IMR-90 (cell line): ENCODE data around the gene PGC. TPM values are rescaled to one million over a fixed set of nuclear protein-coding genes. Genes with fewer than 3 reads are reported as not detected.

Source experiments
- ATAC-seq: fragments of 200-7000 bp; cut with Tn5 transposase; 2 replicates; pipeline ENCODE4 v1.9.1; 2020; ENCODE audit warnings: low read depth, mild to moderate bottlenecking, moderate library complexity
- BruUV-seq: library from RNA; stranded (reverse); fragments of 400-500 nt; replicated peaks from 2 replicates; lab custom pipeline; 2021; lab: Mats Ljungman, UMichigan
- CTCF ChIA-PET: fragments of 300-600 bp; formaldehyde crosslinking; extraction: SDS; loops from one replicate; lab custom pipeline; 2021; ENCODE audit warnings: antibody characterized with exemption; lab: Yijun Ruan, JAX
- POLR2A ChIA-PET: fragments of 300-600 bp; sonication (Branson Sonifier 250); formaldehyde crosslinking; loops from one replicate; lab custom pipeline; 2022; ENCODE audit warnings: antibody characterized with exemption; ENCODE audit not compliant: unreplicated experiment; lab: Charles Lee
- DNase-seq: peaks from one replicate; pipeline ENCODE4 v3.0.0; 2013
- H2AFZ ChIP-seq: replicated peaks from 2 replicates; pipeline ENCODE3; 2013; ENCODE audit warnings: low read length, mild to moderate bottlenecking; ENCODE audit not compliant: poor library complexity
- H2AK5ac ChIP-seq: 2 replicates; pipeline ENCODE4 v1.6.1; 2013; ENCODE audit warnings: low read depth, low read length, inconsistent platforms
- H2AK9ac ChIP-seq: replicated peaks from 2 replicates; pipeline ENCODE3; 2013; ENCODE audit warnings: mild to moderate bottlenecking, low read depth, low read length, moderate library complexity; ENCODE audit not compliant: poor library complexity
- H2BK120ac ChIP-seq: 2 replicates; pipeline ENCODE4 v1.6.1; 2013; ENCODE audit warnings: low read depth, low read length, inconsistent platforms
- H2BK15ac ChIP-seq: 3 replicates; pipeline ENCODE4 v1.6.1; 2013; ENCODE audit warnings: low read depth, low read length, inconsistent platforms
- H2BK20ac ChIP-seq: 2 replicates; pipeline ENCODE4 v1.6.1; 2013; ENCODE audit warnings: low read depth, mild to moderate bottlenecking, inconsistent platforms, low read length, moderate library complexity
- H2BK5ac ChIP-seq: 2 replicates; pipeline ENCODE4 v1.6.1; 2013; ENCODE audit warnings: mild to moderate bottlenecking, low read depth, low read length, inconsistent platforms; ENCODE audit not compliant: poor library complexity, severe bottlenecking
- H3K14ac ChIP-seq: replicated peaks from 2 replicates; pipeline ENCODE4 v1.6.1; 2013; ENCODE audit warnings: low read depth, low read length, inconsistent platforms
- H3K18ac ChIP-seq: 2 replicates; pipeline ENCODE4 v1.6.1; 2013; ENCODE audit warnings: low read depth, low read length, control low read depth
- H3K23ac ChIP-seq: 2 replicates; pipeline ENCODE4 v1.6.1; 2013; ENCODE audit warnings: low read depth, low read length, inconsistent platforms
- H3K27ac ChIP-seq: 2 replicates; pipeline ENCODE4 v1.5.1; 2013; ENCODE audit warnings: mild to moderate bottlenecking, control low read depth, low read length; ENCODE audit not compliant: insufficient read depth
- H3K27me3 ChIP-seq: 2 replicates; pipeline ENCODE4 v1.6.1; 2013; ENCODE audit warnings: low read length; ENCODE audit not compliant: control insufficient read depth, insufficient read depth
- H3K36me3 ChIP-seq: 2 replicates; pipeline ENCODE4 v1.6.1; 2013; ENCODE audit warnings: low read length, mixed read lengths; ENCODE audit not compliant: control insufficient read depth, insufficient read depth
- H3K4ac ChIP-seq: 2 replicates; pipeline ENCODE4 v1.6.1; 2013; ENCODE audit warnings: low read depth, low read length, inconsistent platforms
- H3K4me1 ChIP-seq: 2 replicates; pipeline ENCODE4 v1.6.1; 2013; ENCODE audit warnings: low read length, mixed read lengths; ENCODE audit not compliant: control insufficient read depth, insufficient read depth
- H3K4me2 ChIP-seq: 2 replicates; pipeline ENCODE4 v1.6.1; 2013; ENCODE audit warnings: low read depth, mild to moderate bottlenecking, control low read depth, low read length, moderate library complexity
- H3K4me3 ChIP-seq: 2 replicates; pipeline ENCODE4 v1.5.1; 2013; ENCODE audit warnings: low read depth, mild to moderate bottlenecking, control low read depth, low read length, moderate library complexity; ENCODE audit not compliant: insufficient read depth
- H3K56ac ChIP-seq: 2 replicates; pipeline ENCODE4 v1.6.1; 2013; ENCODE audit warnings: low read length, inconsistent platforms; ENCODE audit not compliant: insufficient read depth; ENCODE audit errors: extremely low read depth
- H3K79me1 ChIP-seq, 2 experiments: 2 replicates each; pipeline ENCODE4 v1.6.1; 2013; ENCODE audit warnings: low read length in 2 of 2, inconsistent platforms in 1 of 2, low read depth in 1 of 2
- H3K9ac ChIP-seq: 2 replicates; pipeline ENCODE4 v1.6.1; 2013; ENCODE audit warnings: low read depth, low read length, control low read depth
- H3K9me1 ChIP-seq: 2 replicates; pipeline ENCODE4 v1.6.1; 2013; ENCODE audit warnings: low read length, inconsistent platforms; ENCODE audit not compliant: insufficient read depth
- H3K9me3 ChIP-seq: 2 replicates; pipeline ENCODE4 v1.6.1; 2013; ENCODE audit warnings: low read length; ENCODE audit not compliant: control insufficient read depth, insufficient read depth
- H4K20me1 ChIP-seq: 2 replicates; pipeline ENCODE4 v1.6.1; 2013; ENCODE audit warnings: low read length, inconsistent platforms; ENCODE audit not compliant: insufficient read depth
- H4K5ac ChIP-seq: 2 replicates; pipeline ENCODE4 v1.6.1; 2013; ENCODE audit warnings: mild to moderate bottlenecking, low read depth, low read length, control low read depth
- H4K8ac ChIP-seq, 2 experiments: 2 replicates each; pipeline ENCODE4 v1.6.1; 2013; ENCODE audit warnings: low read depth in 2 of 2, low read length in 2 of 2, control low read depth in 1 of 2, inconsistent platforms in 1 of 2
- H4K91ac ChIP-seq: 2 replicates; pipeline ENCODE4 v1.6.1; 2013; ENCODE audit warnings: low read depth, low read length, inconsistent platforms; ENCODE audit not compliant: insufficient read depth
- BHLHE40 ChIP-seq: fragments of 150-350 bp; IDR thresholded peaks from 2 replicates; pipeline ENCODE4 v1.6.1; 2016; ENCODE audit warnings: mild to moderate bottlenecking, low read depth, low read length
- CEBPB ChIP-seq: IDR thresholded peaks from 2 replicates; pipeline ENCODE4 v1.6.1; 2012; ENCODE audit warnings: low read depth, low read length, improper control_type of control experiment
- FOS ChIP-seq: fragments of 150-350 bp; IDR thresholded peaks from 2 replicates; pipeline ENCODE4 v1.6.1; 2016; ENCODE audit warnings: low read depth, low read length
- MAFK ChIP-seq: IDR thresholded peaks from 2 replicates; pipeline ENCODE4 v1.6.1; 2012; ENCODE audit warnings: low read depth, low read length, improper control_type of control experiment
- MAZ ChIP-seq: IDR thresholded peaks from 2 replicates; pipeline ENCODE4 v1.6.1; 2012; ENCODE audit warnings: low read depth, mild to moderate bottlenecking, low read length, improper control_type of control experiment, moderate library complexity, borderline replicate concordance
- NFE2L2 ChIP-seq: fragments of 150-350 bp; IDR thresholded peaks from 2 replicates; pipeline ENCODE4 v1.6.1; 2016; ENCODE audit warnings: low read depth, mild to moderate bottlenecking, low read length
- POLR2A ChIP-seq: IDR thresholded peaks from 2 replicates; pipeline ENCODE4 v1.6.1; 2012; ENCODE audit warnings: mild to moderate bottlenecking, low read depth, low read length
- RAD21 ChIP-seq: IDR thresholded peaks from 2 replicates; pipeline ENCODE4 v1.6.1; 2012; ENCODE audit warnings: low read length, improper control_type of control experiment
- RCOR1 ChIP-seq: IDR thresholded peaks from 2 replicates; pipeline ENCODE4 v1.6.1; 2012; ENCODE audit warnings: mild to moderate bottlenecking, low read length, improper control_type of control experiment; ENCODE audit not compliant: insufficient replicate concordance
- RFX5 ChIP-seq: IDR thresholded peaks from 2 replicates; pipeline ENCODE4 v1.8.0; 2012; ENCODE audit warnings: low read depth, mild to moderate bottlenecking, low read length, moderate library complexity
- SMC3 ChIP-seq: fragments of 150-350 bp; IDR thresholded peaks from 2 replicates; pipeline ENCODE4 v1.6.1; 2016; ENCODE audit warnings: low read depth, mild to moderate bottlenecking, antibody characterized with exemption, low read length, moderate library complexity
- WGBS, 2 experiments: methylation state at CpG; one replicate each; pipeline versions ENCODE4 v1.1.5 to v1.1.7; 2013; ENCODE audit warnings: missing lambda C conversion rate in 2 of 2; ENCODE audit not compliant: insufficient read length in 1 of 2; ENCODE audit errors: extremely low coverage in 2 of 2; 5-methylcytosine and 5-hydroxymethylcytosine counted together
- dilution Hi-C: fragments of 300-500 bp; cut with HindIII; formaldehyde crosslinking; loops from one replicate; pipeline ENCODE4 v1.14.3; 2018; ENCODE audit warnings: low sequenced_read_pairs; ENCODE audit not compliant: unreplicated experiment
- in situ Hi-C: fragments of 300-500 bp; cut with MboI; formaldehyde crosslinking; loops from 3 replicates; pipeline ENCODE4 v1.14.3; 2019; ENCODE audit warnings: low sequenced_read_pairs, inconsistent platforms, mixed read lengths
- intact Hi-C: fragments of 100-400 bp; cut with micrococcal nuclease; formaldehyde crosslinking; loops from 2 replicates; pipeline ENCODE4 v1.10.0; 2022
- polyA plus RNA-seq, 3 experiments: library from polyadenylated mRNA; depleted of rRNA; stranded (reverse); fragments of >200 nt; gene quantifications; 2 replicates each; pipeline ENCODE4 v1.2.3, GENCODE V29; 2012; ENCODE audit warnings: low replicate concordance in 1 of 3
- total RNA-seq: library from RNA; depleted of rRNA; stranded (reverse); fragments of >200 nt; gene quantifications from 2 replicates; pipeline ENCODE4 v1.2.3, GENCODE V29; 2012
- TF ChIP-seq, protein P1 (sequence below): fragments of 150-350 bp; IDR thresholded peaks from 2 replicates; pipeline ENCODE4 v1.6.1; 2017; ENCODE audit warnings: mild to moderate bottlenecking, antibody characterized with exemption, low read length, low read depth
- TF ChIP-seq, protein P2 (sequence below): fragments of 150-350 bp; IDR thresholded peaks from 2 replicates; pipeline ENCODE4 v1.6.1; 2016; ENCODE audit warnings: low read depth, mild to moderate bottlenecking, low read length, moderate library complexity, borderline replicate concordance
- TF ChIP-seq, protein P3 (sequence below): conservative IDR thresholded peaks from 2 replicates; pipeline ENCODE4 v1.5.1; 2012; ENCODE audit warnings: mild to moderate bottlenecking, low read depth, low read length, improper control_type of control experiment

Gene PGC
- total and polyA plus RNA-seq, 2 of the 4 experiments (the other 2 are of a cell fraction) = not detected

DNA sequence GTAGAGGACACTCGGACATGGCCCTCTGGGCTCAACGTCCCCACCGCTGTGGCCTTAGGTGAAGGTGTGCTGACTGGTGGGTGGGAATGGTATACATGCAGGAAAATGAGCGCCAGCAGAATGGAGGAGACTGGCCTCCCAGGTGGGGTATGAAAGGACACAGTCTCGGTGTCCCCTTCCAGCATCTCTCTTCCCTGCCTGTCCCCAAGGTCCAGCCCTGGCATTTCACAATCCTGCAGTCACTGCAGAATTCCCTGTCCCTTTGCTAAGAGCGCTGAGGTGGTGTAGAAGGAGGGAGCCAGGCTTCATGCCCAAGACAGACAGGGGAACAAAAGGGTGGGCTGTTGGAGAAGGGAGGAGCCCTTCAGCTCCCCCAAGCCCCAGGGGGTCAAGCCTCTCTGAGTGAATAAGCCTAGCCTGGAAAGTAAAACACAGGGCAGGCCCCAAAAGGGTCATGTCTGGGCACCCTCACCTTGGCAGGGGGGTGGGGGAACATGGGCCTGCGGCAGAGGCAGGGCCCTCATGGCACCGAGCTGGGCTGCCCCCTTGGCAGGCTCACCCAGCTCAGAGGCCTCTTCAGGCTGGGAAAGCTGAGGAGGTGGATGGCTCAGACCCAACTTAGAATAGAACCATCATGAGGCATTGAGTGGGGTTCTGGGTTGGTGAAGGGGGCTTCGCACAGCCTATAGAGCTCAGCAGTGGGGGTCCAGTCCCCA lies 35.7 kb downstream of the PGC start:
- Histone ChIP-seq H2AFZ (no peak overlapping the region), H2AK5ac (no peak overlapping the region), H2BK20ac (no peak overlapping the region), H3K27me3 (no peaks in the 10 kb centered on the region), H3K27ac (no peak overlapping the region), H3K9me1 (peaks cover 11% of the 10 kb centered on the region), H3K4me1 (peaks cover 21% of the 10 kb centered on the region), H2BK120ac (no peak overlapping the region), H4K91ac (no peak overlapping the region), H3K36me3 (no peaks in the 10 kb centered on the region), H4K5ac (no peak overlapping the region), H3K4me3 (no peak overlapping the region), H3K14ac (no peak overlapping the region), H3K56ac (no peak overlapping the region), H3K23ac (no peak overlapping the region), H4K8ac (no peak overlapping the region), H2BK5ac (no peak overlapping the region), H3K4me2 (no peak overlapping the region), H2AK9ac (no peak overlapping the region), H3K79me1 (no peaks in the 10 kb centered on the region; a peak in 2 of 4 replicates), H3K9me3 (no peaks in the 10 kb centered on the region), H2BK15ac (no peak overlapping the region), H4K20me1 (peaks cover 8% of the 10 kb centered on the region; the same call in 1 of the 2 replicates), H3K4ac (no peak overlapping the region), H3K18ac (no peak overlapping the region), H3K9ac (no peak overlapping the region)
- in situ Hi-C loops (no loop called here), dilution Hi-C loops (no loop called here), intact Hi-C loops (no loop called here)
- ChIA-PET CTCF (no interaction called here), POLR2A (no interaction called here)
- no TSS peak for BruUV-seq
- DNase-seq (no peak), ATAC-seq (no peak)
- no CpG with 5 or more reads among the region's 9 CpGs for WGBS, 2 experiments
- no peak for TF ChIP-seq BHLHE40
- TF ChIP-seq NFE2L2 = no peak
- TF ChIP-seq, protein P1, sequence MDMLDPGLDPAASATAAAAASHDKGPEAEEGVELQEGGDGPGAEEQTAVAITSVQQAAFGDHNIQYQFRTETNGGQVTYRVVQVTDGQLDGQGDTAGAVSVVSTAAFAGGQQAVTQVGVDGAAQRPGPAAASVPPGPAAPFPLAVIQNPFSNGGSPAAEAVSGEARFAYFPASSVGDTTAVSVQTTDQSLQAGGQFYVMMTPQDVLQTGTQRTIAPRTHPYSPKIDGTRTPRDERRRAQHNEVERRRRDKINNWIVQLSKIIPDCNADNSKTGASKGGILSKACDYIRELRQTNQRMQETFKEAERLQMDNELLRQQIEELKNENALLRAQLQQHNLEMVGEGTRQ = no peak
- no peak for TF ChIP-seq RCOR1
- TF ChIP-seq, protein P2, sequence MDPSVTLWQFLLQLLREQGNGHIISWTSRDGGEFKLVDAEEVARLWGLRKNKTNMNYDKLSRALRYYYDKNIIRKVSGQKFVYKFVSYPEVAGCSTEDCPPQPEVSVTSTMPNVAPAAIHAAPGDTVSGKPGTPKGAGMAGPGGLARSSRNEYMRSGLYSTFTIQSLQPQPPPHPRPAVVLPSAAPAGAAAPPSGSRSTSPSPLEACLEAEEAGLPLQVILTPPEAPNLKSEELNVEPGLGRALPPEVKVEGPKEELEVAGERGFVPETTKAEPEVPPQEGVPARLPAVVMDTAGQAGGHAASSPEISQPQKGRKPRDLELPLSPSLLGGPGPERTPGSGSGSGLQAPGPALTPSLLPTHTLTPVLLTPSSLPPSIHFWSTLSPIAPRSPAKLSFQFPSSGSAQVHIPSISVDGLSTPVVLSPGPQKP = no peak
- TF ChIP-seq RFX5 = no peak
- no peak for TF ChIP-seq SMC3
- TF ChIP-seq, protein P3, sequence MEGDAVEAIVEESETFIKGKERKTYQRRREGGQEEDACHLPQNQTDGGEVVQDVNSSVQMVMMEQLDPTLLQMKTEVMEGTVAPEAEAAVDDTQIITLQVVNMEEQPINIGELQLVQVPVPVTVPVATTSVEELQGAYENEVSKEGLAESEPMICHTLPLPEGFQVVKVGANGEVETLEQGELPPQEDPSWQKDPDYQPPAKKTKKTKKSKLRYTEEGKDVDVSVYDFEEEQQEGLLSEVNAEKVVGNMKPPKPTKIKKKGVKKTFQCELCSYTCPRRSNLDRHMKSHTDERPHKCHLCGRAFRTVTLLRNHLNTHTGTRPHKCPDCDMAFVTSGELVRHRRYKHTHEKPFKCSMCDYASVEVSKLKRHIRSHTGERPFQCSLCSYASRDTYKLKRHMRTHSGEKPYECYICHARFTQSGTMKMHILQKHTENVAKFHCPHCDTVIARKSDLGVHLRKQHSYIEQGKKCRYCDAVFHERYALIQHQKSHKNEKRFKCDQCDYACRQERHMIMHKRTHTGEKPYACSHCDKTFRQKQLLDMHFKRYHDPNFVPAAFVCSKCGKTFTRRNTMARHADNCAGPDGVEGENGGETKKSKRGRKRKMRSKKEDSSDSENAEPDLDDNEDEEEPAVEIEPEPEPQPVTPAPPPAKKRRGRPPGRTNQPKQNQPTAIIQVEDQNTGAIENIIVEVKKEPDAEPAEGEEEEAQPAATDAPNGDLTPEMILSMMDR = no peak
- TF ChIP-seq MAFK = no peak
- TF ChIP-seq POLR2A = no peak
- no peak for TF ChIP-seq MAZ
- no peak for TF ChIP-seq CEBPB
- no peak for TF ChIP-seq RAD21
- TF ChIP-seq FOS = no peak
